Measurements from ENCODE around the gene CDC42SE2. TPM values are rescaled to one million over a fixed set of nuclear protein-coding genes. Genes with fewer than 3 reads are reported as not detected.
A peak's percentile ranks its signal among the peaks of the same experiment; 100 is the strongest.

Gene CDC42SE2, protein sequence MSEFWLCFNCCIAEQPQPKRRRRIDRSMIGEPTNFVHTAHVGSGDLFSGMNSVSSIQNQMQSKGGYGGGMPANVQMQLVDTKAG
- 10 to 100 TPM; 16.4 to 26.7 (median 19.8) TPM for total RNA-seq
- polyA plus RNA-seq, result 10 to 100 TPM in 1 of 3 donors, 1 to 10 TPM in 2; 5.1 to 21.4 (median 8.2) TPM
- long read RNA-seq, donor 1, partial matches to known transcripts, result 0 of 1 reads
- long read RNA-seq, donor 1, other reads (novel, unspliced or antisense), result 0 of 1 reads
- long read RNA-seq, donor 2, partial matches to known transcripts, result 0 of 8 reads
- long read RNA-seq, donor 2, other reads (novel, unspliced or antisense), result 6 of 8 reads
- long read RNA-seq, donor 3, result 0 reads
- long read RNA-seq, donor 4, partial matches to known transcripts, result 0 of 24 reads
- long read RNA-seq, donor 4, other reads (novel, unspliced or antisense), result 23 of 24 reads
- long read RNA-seq, donor 5, full-length matches to known transcripts, result 6 of 31 reads
- long read RNA-seq, donor 5, partial matches to known transcripts, result 0 of 31 reads
- long read RNA-seq, donor 5, other reads (novel, unspliced or antisense), result 25 of 31 reads
- long read RNA-seq, donor 6, partial matches to known transcripts, result 0 of 5 reads
- long read RNA-seq, donor 6, other reads (novel, unspliced or antisense), result 4 of 5 reads
- long read RNA-seq, donor 7, result 0 reads
- long read RNA-seq, donor 8, partial matches to known transcripts, result 0 of 11 reads
- long read RNA-seq, donor 8, other reads (novel, unspliced or antisense), result 7 of 11 reads
- long read RNA-seq, donor 9, partial matches to known transcripts, result 0 of 9 reads
- long read RNA-seq, donor 9, other reads (novel, unspliced or antisense), result 5 of 9 reads
- long read RNA-seq, donor 10, partial matches to known transcripts, result 0 of 1 reads
- long read RNA-seq, donor 10, other reads (novel, unspliced or antisense), result 0 of 1 reads

GRCh38 chr5:131263648-131264450 lies at the start of gene CDC42SE2:
Gene CDC42SE2, plus strand, starts transcription at chr5:131264053. Its CDS starts 95,441 bp downstream, at chr5:131359494.
- Histone ChIP-seq H3K4me3 (peak within 1 kb of the TSS; percentile 65 to 99 (median 90)), H3K9me3 (replicated peaks in 1 of 3) (no peaks in the 10 kb centered on the region), H3K27ac (peak within 1 kb of the TSS; percentile 46 to 93 (median 84)), H3K36me3 (replicated peaks in 1 of 2) (no peaks in the 10 kb centered on the region), H3K27me3 (no peaks in the 10 kb centered on the region), H3K4me1 (replicated peaks in 1 of 2) (peaks cover 0 to 21% of the 10 kb centered on the region in 2 donors)
- DNase-seq, result peak; percentile 71 to 87 (median 78)
- TF ChIP-seq, protein P1, sequence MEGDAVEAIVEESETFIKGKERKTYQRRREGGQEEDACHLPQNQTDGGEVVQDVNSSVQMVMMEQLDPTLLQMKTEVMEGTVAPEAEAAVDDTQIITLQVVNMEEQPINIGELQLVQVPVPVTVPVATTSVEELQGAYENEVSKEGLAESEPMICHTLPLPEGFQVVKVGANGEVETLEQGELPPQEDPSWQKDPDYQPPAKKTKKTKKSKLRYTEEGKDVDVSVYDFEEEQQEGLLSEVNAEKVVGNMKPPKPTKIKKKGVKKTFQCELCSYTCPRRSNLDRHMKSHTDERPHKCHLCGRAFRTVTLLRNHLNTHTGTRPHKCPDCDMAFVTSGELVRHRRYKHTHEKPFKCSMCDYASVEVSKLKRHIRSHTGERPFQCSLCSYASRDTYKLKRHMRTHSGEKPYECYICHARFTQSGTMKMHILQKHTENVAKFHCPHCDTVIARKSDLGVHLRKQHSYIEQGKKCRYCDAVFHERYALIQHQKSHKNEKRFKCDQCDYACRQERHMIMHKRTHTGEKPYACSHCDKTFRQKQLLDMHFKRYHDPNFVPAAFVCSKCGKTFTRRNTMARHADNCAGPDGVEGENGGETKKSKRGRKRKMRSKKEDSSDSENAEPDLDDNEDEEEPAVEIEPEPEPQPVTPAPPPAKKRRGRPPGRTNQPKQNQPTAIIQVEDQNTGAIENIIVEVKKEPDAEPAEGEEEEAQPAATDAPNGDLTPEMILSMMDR (IDR thresholded peaks at IDR 0.05), result peak in 1 of 6 experiments; percentile 20
- TF ChIP-seq POLR2A (IDR thresholded peaks at IDR 0.05), result peak; percentile 86 to 95
- intact Hi-C loops (cut with DNase I), result no loop called here
- WGBS, 4 donors, result 0 to 1% (median 0%) methylated on average over 3 to 97 of the region's 97 CpGs

GRCh38 chr5:131214609-131215227 lies 49.1 kb upstream of the CDC42SE2 start:
- 68 to 80% (median 71%) methylated on average over 3 of the region's 3 CpGs for WGBS, 4 donors
- Histone ChIP-seq H3K27me3 (no peaks in the 10 kb centered on the region), H3K27ac (no peak overlapping the region), H3K9me3 (replicated peaks in 1 of 3) (no peaks in the 10 kb centered on the region), H3K4me1 (replicated peaks in 1 of 2) (no peaks in the 10 kb centered on the region), H3K36me3 (replicated peaks in 1 of 2) (no peaks in the 10 kb centered on the region), H3K4me3 (no peak overlapping the region)
- intact Hi-C loops (cut with DNase I), result no loop called here
- TF ChIP-seq, protein P1 (IDR thresholded peaks at IDR 0.05), result no peak
- no peak for TF ChIP-seq POLR2A (IDR thresholded peaks at IDR 0.05)
- DNase-seq, result no peak

GRCh38 chr5:131217791-131218190 lies 46.1 kb upstream of the CDC42SE2 start:
- no peak overlapping the region for H3K4me3 ChIP-seq
- no peak for TF ChIP-seq POLR2A (IDR thresholded peaks at IDR 0.05)
- TF ChIP-seq, protein P1 (IDR thresholded peaks at IDR 0.05), result no peak
- no peak for DNase-seq
- intact Hi-C loops (cut with DNase I), result no loop called here
- 86 to 93% (median 92%) methylated on average over 4 of the region's 4 CpGs for WGBS, 4 donors
- no peaks in the 10 kb centered on the region for H3K27me3 ChIP-seq
- no peak overlapping the region for H3K27ac ChIP-seq
- H3K4me1 ChIP-seq (replicated peaks in 1 of 2), result no peaks in the 10 kb centered on the region
- no peaks in the 10 kb centered on the region for H3K9me3 ChIP-seq (replicated peaks in 1 of 3)
- no peaks in the 10 kb centered on the region for H3K36me3 ChIP-seq (replicated peaks in 1 of 2)

Data from adrenal gland (tissue), 19 donors.